Heart right ventricle (tissue), 16 donors: ENCODE results near the gene GNG10. TPM values are rescaled to one million over a fixed set of nuclear protein-coding genes. Genes with fewer than 3 reads are reported as not detected.
A peak's percentile ranks its signal among the peaks of the same experiment; 100 is the strongest.

Source experiments
- ATAC-seq, 8 donors: fragments of 200-7000 bp; cut with Tn5 transposase; one replicate each; pipeline ENCODE4 v1.9.1; 2020; ENCODE audit warnings: mild to moderate bottlenecking in 8 of 8, moderate library complexity in 8 of 8, moderate number of reproducible peaks in 1 of 8
- DNase-seq, 2 donors: peaks; one replicate each; pipeline ENCODE4 v3.0.0-alpha.2; 2020
- H3K27ac ChIP-seq, 10 donors: fragments of 200-600 bp; sonication (generic) in 2 of 10; one replicate each; pipeline versions ENCODE4 v1.5.0 to v1.8.0; 2020 to 2022; ENCODE audit warnings: mild to moderate bottlenecking in 3 of 10
- H3K27me3 ChIP-seq, 7 donors: fragments of 200-600 bp; one replicate each; pipeline ENCODE4 v1.8.0; 2021 to 2022; ENCODE audit warnings: mild to moderate bottlenecking in 2 of 7
- H3K36me3 ChIP-seq, 9 donors: fragments of 200-600 bp; sonication (generic) in 1 of 9; one replicate each; pipeline versions ENCODE4 v1.5.0 to v1.8.0; 2020 to 2022; ENCODE audit warnings: mild to moderate bottlenecking in 2 of 9
- H3K4me1 ChIP-seq, 9 donors: fragments of 200-600 bp; sonication (generic) in 1 of 9; one replicate each; pipeline versions ENCODE4 v1.5.0 to v1.8.0; 2020 to 2022; ENCODE audit warnings: mild to moderate bottlenecking in 4 of 9
- H3K4me3 ChIP-seq, 10 donors: fragments of 200-600 bp; sonication (generic) in 2 of 10; one replicate each; pipeline versions ENCODE4 v1.5.0 to v1.8.0; 2020 to 2022; ENCODE audit warnings: mild to moderate bottlenecking in 7 of 10, moderate library complexity in 2 of 10
- H3K9me3 ChIP-seq, 11 donors: fragments of 200-600 bp in 10 of 11; sonication (generic) in 2 of 11; one replicate each; pipeline versions ENCODE4 v1.5.0 to v1.8.0; 2013 to 2022; ENCODE audit warnings: mild to moderate bottlenecking in 2 of 11, control low read depth in 1 of 11, moderate library complexity in 1 of 11
- WGBS, 2 donors: extraction: QIAGEN DNeasy Blood & Tissue Kit; methylation state at CpG; one replicate each; pipeline ENCODE4 v1.1.7; 2013; ENCODE audit warnings: inconsistent platforms in 1 of 2; 5-methylcytosine and 5-hydroxymethylcytosine counted together
- intact Hi-C, 10 donors: fragments of 100-400 bp; cut with DNase I; formaldehyde crosslinking; loops; one replicate each; pipeline versions ENCODE4 v1.11.1 to v1.14.2; 2022
- polyA plus RNA-seq, 2 donors: library from polyadenylated mRNA; stranded (reverse); fragments of 200-250 nt; gene quantifications; one replicate each; pipeline ENCODE4 v1.2.3, GENCODE V29; 2013
- total RNA-seq, 10 donors: library from RNA; stranded (reverse); fragmentation: NEBNext Ultra II Directional in 3 of 10; extraction: Animal tissue kit (Norgen Biotek cat#: 25700) in 3 of 10; gene quantifications; one replicate each; pipeline versions ENCODE4 v1.2.1 to v1.2.4, GENCODE V29; 2021 to 2023
- TF ChIP-seq, protein P1 (sequence below), 9 donors: fragments of 200-600 bp; sonication (generic) in 2 of 9; IDR thresholded peaks; one replicate each; pipeline versions ENCODE4 v1.5.0 to v1.8.0; 2021 to 2022; ENCODE audit warnings: antibody characterized with exemption in 9 of 9, mild to moderate bottlenecking in 5 of 9, moderate library complexity in 1 of 9
- donor health status: Arrhythmogenic right ventricular cardiomyopathy.
- donor health status: ischemic (EF 13 %, LVEDD 7.1; RV severe dilation, severe dysfunction).
- donor health status: healthy with polysubstance abuse.
- donor health status: DM: no; HTN: yes; CAD: no.
- donor health status: DM: no; HTN: no; CAD: no.
- donor health status: ischemic (EF 25% LVEDD 6.9; RV normal size, moderate dysfunction).
- donor health status: ischemic (EF 25% LVEDD 5.7; RV mildly dilated, moderate dysfunction).
- donor health status: healthy.
- donor health status: DM: yes; HTN: yes; CAD: no.
- donor health status: Ischemic cardiomyopathy.
- donor health status: ischemic (EF 35%, LVEDD 5.7; RV mildly dilated, moderate dysfunction).
- donor health status: nonischemic (EF 11% LVEDD 7.7; RV severe dilation, severe dysfunction).
- donor health status: DM: yes; HTN: yes; CAD: no.
- donor health status: PGD.
- donor health status: ischemic (EF 29% LVEDD 5.4; RV normal size, mild dysfunction).
- donor health status: nonischemic (EF 23%, LVEDD 6.1; RV moderate dilation, normal function).

Gene GNG10
- total and polyA plus RNA-seq, 12 donors = 24.5 to 34.3 (median 26.3) TPM

DNA sequence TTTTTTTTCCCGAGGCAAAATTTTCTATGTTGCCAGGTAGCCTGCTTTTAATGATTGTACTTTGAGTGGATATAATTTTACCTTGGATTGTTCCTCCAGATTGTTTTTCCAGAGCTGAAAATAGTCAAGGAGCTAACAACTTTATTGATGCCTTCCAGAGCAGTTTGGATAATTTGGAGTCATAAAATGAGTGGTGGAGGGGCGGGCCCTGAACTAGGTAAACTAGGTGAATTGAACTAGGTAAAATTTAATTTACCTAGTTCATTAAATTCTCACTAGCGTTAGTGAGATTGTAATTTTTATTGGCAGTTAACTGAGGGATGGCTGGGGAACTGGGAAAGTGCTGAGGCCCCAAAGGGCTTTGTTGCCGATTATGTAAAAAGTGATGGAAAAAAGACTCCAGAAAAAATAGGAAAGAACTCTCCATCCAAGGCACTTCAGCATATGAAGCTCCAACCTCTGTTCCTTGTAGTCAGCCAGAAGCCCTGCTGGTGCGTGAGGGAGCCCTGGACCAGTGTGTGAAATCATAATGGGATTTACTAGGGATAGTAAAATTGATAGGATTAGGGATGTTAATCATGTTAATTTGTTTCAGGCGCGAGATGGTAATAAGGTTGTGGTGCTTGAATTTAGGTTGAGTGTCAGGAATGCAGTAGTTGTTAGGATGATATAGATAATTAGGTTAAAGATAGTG lies 28.6 kb upstream of the GNG10 start:
- H3K27ac ChIP-seq = peak overlapping the region in 1 of 10 donors; percentile 96
- H3K36me3 ChIP-seq = no peaks in the 10 kb centered on the region
- DNase-seq (no peak), ATAC-seq (no peak)
- no peaks in the 10 kb centered on the region for H3K9me3 ChIP-seq
- TF ChIP-seq, protein P1, sequence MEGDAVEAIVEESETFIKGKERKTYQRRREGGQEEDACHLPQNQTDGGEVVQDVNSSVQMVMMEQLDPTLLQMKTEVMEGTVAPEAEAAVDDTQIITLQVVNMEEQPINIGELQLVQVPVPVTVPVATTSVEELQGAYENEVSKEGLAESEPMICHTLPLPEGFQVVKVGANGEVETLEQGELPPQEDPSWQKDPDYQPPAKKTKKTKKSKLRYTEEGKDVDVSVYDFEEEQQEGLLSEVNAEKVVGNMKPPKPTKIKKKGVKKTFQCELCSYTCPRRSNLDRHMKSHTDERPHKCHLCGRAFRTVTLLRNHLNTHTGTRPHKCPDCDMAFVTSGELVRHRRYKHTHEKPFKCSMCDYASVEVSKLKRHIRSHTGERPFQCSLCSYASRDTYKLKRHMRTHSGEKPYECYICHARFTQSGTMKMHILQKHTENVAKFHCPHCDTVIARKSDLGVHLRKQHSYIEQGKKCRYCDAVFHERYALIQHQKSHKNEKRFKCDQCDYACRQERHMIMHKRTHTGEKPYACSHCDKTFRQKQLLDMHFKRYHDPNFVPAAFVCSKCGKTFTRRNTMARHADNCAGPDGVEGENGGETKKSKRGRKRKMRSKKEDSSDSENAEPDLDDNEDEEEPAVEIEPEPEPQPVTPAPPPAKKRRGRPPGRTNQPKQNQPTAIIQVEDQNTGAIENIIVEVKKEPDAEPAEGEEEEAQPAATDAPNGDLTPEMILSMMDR (IDR thresholded peaks at IDR 0.05) = no peak
- H3K27me3 ChIP-seq = no peaks in the 10 kb centered on the region
- 78 to 81% methylated on average over 7 of the region's 7 CpGs for WGBS, 2 donors
- H3K4me3 ChIP-seq = peak overlapping the region in 6 of 10 donors; percentile 77 to 96 (median 91)
- intact Hi-C loops = no loop called here
- H3K4me1 ChIP-seq = peaks cover 0 to 54% (median 43%) of the 10 kb centered on the region in 9 donors

- intact Hi-C loops = no loop called here
- DNase-seq (no peak), ATAC-seq (no peak)
- no peaks in the 10 kb centered on the region for H3K27me3 ChIP-seq
- no peaks in the 10 kb centered on the region for H3K36me3 ChIP-seq
- H3K27ac ChIP-seq = no peak overlapping the region
- 86 to 94% methylated on average over 1 of the region's 1 CpG for WGBS, 2 donors
- no peaks in the 10 kb centered on the region for H3K9me3 ChIP-seq
- H3K4me1 ChIP-seq = peaks cover 0 to 54% (median 43%) of the 10 kb centered on the region in 9 donors
- no peak overlapping the region for H3K4me3 ChIP-seq
- TF ChIP-seq, protein P1 (IDR thresholded peaks at IDR 0.05) = no peak
Measured at GRCh38 chr9:111633389-111633736, 28.0 kb upstream of the GNG10 start.

GRCh38 chr9:111634860-111635259 lies 26.5 kb upstream of the GNG10 start:
- WGBS, 2 donors = 72 to 89% methylated on average over 1 of the region's 1 CpG
- ATAC-seq (no peak), DNase-seq (no peak)
- TF ChIP-seq, protein P1 (IDR thresholded peaks at IDR 0.05) = no peak
- Histone ChIP-seq H3K27me3 (no peaks in the 10 kb centered on the region), H3K9me3 (no peaks in the 10 kb centered on the region), H3K27ac (no peak overlapping the region), H3K36me3 (no peaks in the 10 kb centered on the region), H3K4me3 (no peak overlapping the region), H3K4me1 (peaks cover 0 to 54% (median 43%) of the 10 kb centered on the region in 9 donors)
- intact Hi-C loops = no loop called here

DNA sequence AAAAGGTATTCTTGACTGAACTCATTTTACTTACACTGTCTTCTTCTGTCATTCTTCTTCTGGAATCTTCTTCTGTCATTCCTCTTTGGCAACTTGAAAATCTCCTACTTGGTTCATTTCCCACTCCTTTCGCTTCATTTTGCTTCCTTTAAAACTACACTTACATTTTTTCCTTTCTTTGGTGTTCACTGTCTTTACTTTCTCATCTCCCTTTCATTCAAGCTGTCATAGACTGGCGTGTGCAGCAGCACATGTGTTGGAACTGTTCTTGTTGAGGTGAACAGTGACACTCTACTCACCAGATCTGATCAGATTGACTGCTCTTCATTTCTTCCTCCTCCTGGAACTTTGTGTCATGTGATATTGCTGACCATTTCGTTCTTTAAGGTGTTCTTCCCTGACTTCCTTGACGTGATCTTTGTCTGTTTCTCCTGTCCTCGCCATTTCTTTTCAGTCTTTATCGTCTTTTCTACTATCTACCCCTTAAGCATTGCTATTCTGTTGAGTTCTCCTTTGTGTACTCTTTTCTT lies 23.9 kb upstream of the GNG10 start:
- H3K4me3 ChIP-seq = no peak overlapping the region
- 84 to 90% methylated on average over 6 of the region's 6 CpGs for WGBS, 2 donors
- H3K4me1 ChIP-seq = peaks cover 0 to 39% (median 26%) of the 10 kb centered on the region in 9 donors
- H3K36me3 ChIP-seq = no peaks in the 10 kb centered on the region
- DNase-seq (no peak), ATAC-seq (no peak)
- TF ChIP-seq, protein P1 (IDR thresholded peaks at IDR 0.05) = no peak
- H3K27ac ChIP-seq = no peak overlapping the region
- intact Hi-C loops = no loop called here
- H3K9me3 ChIP-seq = no peaks in the 10 kb centered on the region
- H3K27me3 ChIP-seq = no peaks in the 10 kb centered on the region
